Activated T-cell treated with anti-CD3 and anti-CD28 coated beads for 1 hour (primary cell): ENCODE data around the gene TRPM2.

Experiments
- DNase-seq: peaks from one replicate; pipeline ENCODE4 v3.0.0-alpha.2; 2020; ENCODE audit warnings: low read depth

Gene TRPM2

GRCh38 chr21:44485254-44485793 is 131.9 kb downstream of the TRPM2 start:
- peak; percentile 45 for DNase-seq

- DNase-seq = no peak
These were observed 132.4 kb downstream of the TRPM2 start for GRCh38 chr21:44485796-44486195.

GRCh38 chr21:44486302-44486701 is 132.9 kb downstream of the TRPM2 start:
- DNase-seq = no peak

- DNase-seq = no peak
These were observed 134.4 kb downstream of the TRPM2 start for GRCh38 chr21:44487831-44488230.

GRCh38 chr21:44489962-44490361 is 136.5 kb downstream of the TRPM2 start:
- no peak for DNase-seq

GRCh38 chr21:44490405-44490804 is 137.0 kb downstream of the TRPM2 start:
- no peak for DNase-seq

GRCh38 chr21:44490816-44491215 is 137.4 kb downstream of the TRPM2 start:
- DNase-seq = no peak
